Right lobe of liver (tissue), 6 donors: ENCODE results near the gene AFMID. TPM values are rescaled to one million over a fixed set of nuclear protein-coding genes. Genes with fewer than 3 reads are reported as not detected.

Experiments
- ATAC-seq, 4 donors: fragments of 200-7000 bp; cut with Tn5 transposase; one replicate each; pipeline ENCODE4 v1.9.1; 2020; ENCODE audit warnings: mild to moderate bottlenecking in 4 of 4, moderate library complexity in 4 of 4
- DNase-seq, 3 donors: peaks; one replicate each; pipeline ENCODE4 v3.0.0-alpha.2; 2020
- H3K27ac ChIP-seq, 3 donors: fragments of 200-600 bp; one replicate each; pipeline ENCODE4 v1.8.0; 2022
- H3K27me3 ChIP-seq, 2 donors: fragments of 200-600 bp; one replicate each; pipeline ENCODE4 v1.8.0; 2022
- H3K36me3 ChIP-seq, 4 donors: fragments of 200-600 bp; sonication (generic) in 1 of 4; one replicate each; pipeline versions ENCODE4 v1.5.1 to v1.8.0; 2017 to 2022; ENCODE audit warnings: control low read depth in 1 of 4
- H3K4me1 ChIP-seq, 4 donors: fragments of 200-600 bp; sonication (generic) in 1 of 4; one replicate each; pipeline versions ENCODE4 v1.5.1 to v1.8.0; 2017 to 2022; ENCODE audit warnings: control low read depth in 1 of 4
- H3K4me3 ChIP-seq, 3 donors: fragments of 200-600 bp; one replicate each; pipeline ENCODE4 v1.8.0; 2022
- H3K9me3 ChIP-seq, 4 donors: fragments of 200-600 bp; sonication (generic) in 1 of 4; one replicate each; pipeline versions ENCODE4 v1.5.1 to v1.8.0; 2017 to 2022; ENCODE audit warnings: control low read depth in 1 of 4
- POLR2A ChIP-seq: fragments of 450-650 bp; IDR thresholded peaks from one replicate; pipeline ENCODE4 v1.6.1; 2017; ENCODE audit warnings: antibody characterized with exemption, mild to moderate bottlenecking
- WGBS: methylation state at CpG from one replicate; pipeline ENCODE4 v1.1.6; 2018; ENCODE audit warnings: low coverage, low lambda C conversion rate; ENCODE audit not compliant: insufficient coverage; ENCODE audit errors: missing lambda C conversion rate; 5-methylcytosine and 5-hydroxymethylcytosine counted together
- intact Hi-C, 2 donors: fragments of 100-400 bp; cut with DNase I; formaldehyde crosslinking; loops; one replicate each; pipeline versions ENCODE4 v1.11.2 to v1.14.1; 2022
- total RNA-seq, 6 experiments: library from RNA; depleted of rRNA in 2 of 6; stranded (reverse); fragments of >200 nt in 2 of 6; fragmentation: NEBNext Ultra II Directional in 3 of 6; extraction: Animal tissue kit (Norgen Biotek cat#: 25700) in 3 of 6; gene quantifications; one replicate each; pipeline versions ENCODE4 v1.1.0 to v1.2.4, GENCODE V29; 2016 to 2023
- TF ChIP-seq, protein P1 (sequence below), 4 donors: fragments of 200-600 bp in 3 of 4; fragments of 450-650 bp in 1 of 4; IDR thresholded peaks; one replicate each; pipeline versions ENCODE4 v1.5.1 to v1.8.0; 2016 to 2022; ENCODE audit warnings: antibody characterized with exemption in 4 of 4, mild to moderate bottlenecking in 2 of 4
- donor health status: DM: no; HTN: yes; CAD: no.
- donor health status: DM: no; HTN: no; CAD: no.
- donor health status: DM: no; HTN: no; CAD: no.
- donor health status: DM: no; HTN: yes; CAD: no.
- donor health status: DM: no; HTN: yes; CAD: no.

The AFMID gene
- total RNA-seq, 6 experiments from 2014 or later, result 96.6 to 156 (median 142) TPM

DNA sequence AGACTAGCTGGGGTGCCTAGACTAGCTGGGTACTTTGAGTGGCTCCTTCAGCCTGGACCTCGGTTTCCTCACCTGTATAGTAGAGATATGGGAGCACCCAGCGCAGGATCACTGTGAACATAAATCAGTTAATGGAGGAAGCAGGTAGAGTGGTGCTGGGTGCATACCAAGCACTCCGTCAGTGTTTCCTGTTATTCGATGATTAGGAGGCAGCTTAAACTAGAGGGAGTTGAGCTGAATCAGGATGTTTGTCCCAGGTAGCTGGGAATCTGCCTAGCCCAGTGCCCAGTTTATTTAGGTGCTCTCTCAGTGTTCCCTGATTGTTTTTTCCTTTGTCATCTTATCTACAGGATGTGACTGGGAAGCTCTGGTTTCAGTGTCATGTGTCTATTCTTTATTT is 35.9 kb downstream of the AFMID start:
- whole genome bisulfite sequencing, result 71% methylated on average over 4 of the region's 4 CpGs
- peak overlapping the region in 2 of 3 donors; percentile 25 to 54 for H3K27ac ChIP-seq
- intact Hi-C loops, result no loop called here

DNA sequence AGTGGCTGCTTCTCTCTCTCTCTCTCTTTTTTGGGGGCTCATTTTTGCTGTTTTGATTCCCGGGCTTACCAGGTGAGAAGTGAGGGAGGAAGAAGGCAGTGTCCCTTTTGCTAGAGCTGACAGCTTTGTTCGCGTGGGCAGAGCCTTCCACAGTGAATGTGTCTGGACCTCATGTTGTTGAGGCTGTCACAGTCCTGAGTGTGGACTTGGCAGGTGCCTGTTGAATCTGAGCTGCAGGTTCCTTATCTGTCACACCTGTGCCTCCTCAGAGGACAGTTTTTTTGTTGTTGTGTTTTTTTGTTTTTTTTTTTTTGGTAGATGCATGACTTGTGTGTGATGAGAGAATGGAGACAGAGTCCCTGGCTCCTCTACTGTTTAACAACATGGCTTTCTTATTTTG is 36.6 kb downstream of the AFMID start:
- no peak overlapping the region for H3K4me3 ChIP-seq
- no peaks in the 10 kb centered on the region for H3K4me1 ChIP-seq
- DNase-seq, result no peak
- TF ChIP-seq, protein P1, sequence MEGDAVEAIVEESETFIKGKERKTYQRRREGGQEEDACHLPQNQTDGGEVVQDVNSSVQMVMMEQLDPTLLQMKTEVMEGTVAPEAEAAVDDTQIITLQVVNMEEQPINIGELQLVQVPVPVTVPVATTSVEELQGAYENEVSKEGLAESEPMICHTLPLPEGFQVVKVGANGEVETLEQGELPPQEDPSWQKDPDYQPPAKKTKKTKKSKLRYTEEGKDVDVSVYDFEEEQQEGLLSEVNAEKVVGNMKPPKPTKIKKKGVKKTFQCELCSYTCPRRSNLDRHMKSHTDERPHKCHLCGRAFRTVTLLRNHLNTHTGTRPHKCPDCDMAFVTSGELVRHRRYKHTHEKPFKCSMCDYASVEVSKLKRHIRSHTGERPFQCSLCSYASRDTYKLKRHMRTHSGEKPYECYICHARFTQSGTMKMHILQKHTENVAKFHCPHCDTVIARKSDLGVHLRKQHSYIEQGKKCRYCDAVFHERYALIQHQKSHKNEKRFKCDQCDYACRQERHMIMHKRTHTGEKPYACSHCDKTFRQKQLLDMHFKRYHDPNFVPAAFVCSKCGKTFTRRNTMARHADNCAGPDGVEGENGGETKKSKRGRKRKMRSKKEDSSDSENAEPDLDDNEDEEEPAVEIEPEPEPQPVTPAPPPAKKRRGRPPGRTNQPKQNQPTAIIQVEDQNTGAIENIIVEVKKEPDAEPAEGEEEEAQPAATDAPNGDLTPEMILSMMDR (IDR thresholded peaks at IDR 0.05), result no peak
- no peak for TF ChIP-seq POLR2A
- no peaks in the 10 kb centered on the region for H3K27me3 ChIP-seq
- no peaks in the 10 kb centered on the region for H3K9me3 ChIP-seq
- no peaks in the 10 kb centered on the region for H3K36me3 ChIP-seq
- ATAC-seq, result no peak
- intact Hi-C loops, result no loop called here
- H3K27ac ChIP-seq, result peak overlapping the region in 1 of 3 donors; percentile 28
- WGBS, result 71% methylated on average over 1 of the region's 3 CpGs

More for the DNA sequence above, 35.9 kb downstream of the AFMID start:
- no peak overlapping the region for H3K4me3 ChIP-seq
- no peaks in the 10 kb centered on the region for H3K27me3 ChIP-seq
- no peak for TF ChIP-seq POLR2A
- TF ChIP-seq, protein P1 (IDR thresholded peaks at IDR 0.05), result no peak
- no peaks in the 10 kb centered on the region for H3K9me3 ChIP-seq
- ATAC-seq (peak; percentile 42 to 74 (median 55)), DNase-seq (no peak)
- H3K4me1 ChIP-seq, result no peaks in the 10 kb centered on the region
- no peaks in the 10 kb centered on the region for H3K36me3 ChIP-seq

DNA sequence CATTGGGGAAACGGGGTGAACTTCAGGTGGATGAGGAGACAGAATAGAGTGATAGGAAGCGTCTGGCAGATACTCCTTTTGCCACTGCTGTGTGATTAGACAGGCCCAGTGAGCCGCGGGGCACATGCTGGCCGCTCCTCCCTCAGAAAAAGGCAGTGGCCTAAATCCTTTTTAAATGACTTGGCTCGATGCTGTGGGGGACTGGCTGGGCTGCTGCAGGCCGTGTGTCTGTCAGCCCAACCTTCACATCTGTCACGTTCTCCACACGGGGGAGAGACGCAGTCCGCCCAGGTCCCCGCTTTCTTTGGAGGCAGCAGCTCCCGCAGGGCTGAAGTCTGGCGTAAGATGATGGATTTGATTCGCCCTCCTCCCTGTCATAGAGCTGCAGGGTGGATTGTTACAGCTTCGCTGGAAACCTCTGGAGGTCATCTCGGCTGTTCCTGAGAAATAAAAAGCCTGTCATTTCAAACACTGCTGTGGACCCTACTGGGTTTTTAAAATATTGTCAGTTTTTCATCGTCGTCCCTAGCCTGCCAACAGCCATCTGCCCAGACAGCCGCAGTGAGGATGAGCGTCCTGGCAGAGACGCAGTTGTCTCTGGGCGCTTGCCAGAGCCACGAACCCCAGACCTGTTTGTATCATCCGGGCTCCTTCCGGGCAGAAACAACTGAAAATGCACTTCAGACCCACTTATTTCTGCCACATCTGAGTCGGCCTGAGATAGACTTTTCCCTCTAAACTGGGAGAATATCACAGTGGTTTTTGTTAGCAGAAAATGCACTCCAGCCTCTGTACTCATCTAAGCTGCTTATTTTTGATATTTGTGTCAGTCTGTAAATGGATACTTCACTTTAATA is 37.3 kb downstream of the AFMID start:
- H3K4me3 ChIP-seq, result no peak overlapping the region
- intact Hi-C loops, result no loop called here
- peak overlapping the region in 1 of 3 donors; percentile 28 for H3K27ac ChIP-seq
- H3K36me3 ChIP-seq, result no peaks in the 10 kb centered on the region
- 84% methylated on average over 14 of the region's 27 CpGs for WGBS
- DNase-seq (no peak), ATAC-seq (peak in 1 of 4 donors; percentile 16)
- no peak for TF ChIP-seq POLR2A
- TF ChIP-seq, protein P1 (IDR thresholded peaks at IDR 0.05), result no peak
- no peaks in the 10 kb centered on the region for H3K9me3 ChIP-seq
- no peaks in the 10 kb centered on the region for H3K27me3 ChIP-seq
- no peaks in the 10 kb centered on the region for H3K4me1 ChIP-seq

DNA sequence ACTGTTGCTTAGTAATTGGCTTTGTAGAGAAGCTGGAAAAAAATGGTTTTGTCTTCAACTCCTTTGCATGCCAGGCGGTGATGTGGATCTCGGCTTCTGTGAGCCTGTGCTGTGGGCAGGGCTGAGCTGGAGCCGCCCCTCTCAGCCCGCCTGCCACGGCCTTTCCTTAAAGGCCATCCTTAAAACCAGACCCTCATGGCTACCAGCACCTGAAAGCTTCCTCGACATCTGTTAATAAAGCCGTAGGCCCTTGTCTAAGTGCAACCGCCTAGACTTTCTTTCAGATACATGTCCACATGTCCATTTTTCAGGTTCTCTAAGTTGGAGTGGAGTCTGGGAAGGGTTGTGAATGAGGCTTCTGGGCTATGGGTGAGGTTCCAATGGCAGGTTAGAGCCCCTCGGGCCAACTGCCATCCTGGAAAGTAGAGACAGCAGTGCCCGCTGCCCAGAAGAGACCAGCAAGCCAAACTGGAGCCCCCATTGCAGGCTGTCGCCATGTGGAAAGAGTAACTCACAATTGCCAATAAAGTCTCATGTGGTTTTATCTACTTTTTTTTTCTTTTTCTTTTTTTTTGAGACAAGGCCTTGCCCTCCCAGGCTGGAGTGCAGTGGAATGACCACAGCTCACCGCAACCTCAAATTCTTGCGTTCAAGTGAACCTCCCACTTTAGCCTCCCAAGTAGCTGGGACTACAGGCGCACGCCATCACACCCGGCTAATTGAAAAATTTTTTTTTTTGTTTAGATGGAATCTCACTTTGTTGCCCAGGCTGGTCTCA is 38.1 kb downstream of the AFMID start:
- DNase-seq (no peak), ATAC-seq (no peak)
- Histone ChIP-seq H3K36me3 (no peaks in the 10 kb centered on the region), H3K9me3 (no peaks in the 10 kb centered on the region), H3K27me3 (no peaks in the 10 kb centered on the region), H3K4me3 (no peak overlapping the region), H3K27ac (no peak overlapping the region), H3K4me1 (no peaks in the 10 kb centered on the region)
- intact Hi-C loops, result no loop called here
- TF ChIP-seq, protein P1 (IDR thresholded peaks at IDR 0.05), result no peak
- TF ChIP-seq POLR2A, result no peak
- 96% methylated on average over 9 of the region's 16 CpGs for WGBS
